B cell (primary cell): ENCODE results near the gene GCSAML. TPM values are rescaled to one million over a fixed set of nuclear protein-coding genes. Genes with fewer than 3 reads are reported as not detected.

ENCODE experiments used
- ATAC-seq: fragments of 200-7000 bp; cut with Tn5 transposase; one replicate; pipeline ENCODE4 v1.10.0; 2021; ENCODE audit warnings: low read depth, mild to moderate bottlenecking, moderate number of reproducible peaks, moderate library complexity
- CTCF ChIA-PET: fragments of 350-600 bp; sonication (Branson Sonifier 250); formaldehyde crosslinking; loops from one replicate; lab custom pipeline; 2021; ENCODE audit warnings: antibody characterized with exemption, inconsistent platforms; lab: Charles Lee
- POLR2A ChIA-PET: fragments of 350-600 bp; sonication (Branson Sonifier 250); formaldehyde crosslinking; loops from one replicate; lab custom pipeline; 2021; ENCODE audit warnings: antibody characterized with exemption; lab: Charles Lee
- DNase-seq: peaks from one replicate; pipeline ENCODE4 v3.0.0; 2013
- H2AFZ ChIP-seq: 2 replicates; pipeline ENCODE4 v1.6.1; 2012; ENCODE audit warnings: mild to moderate bottlenecking, low read depth, low read length; ENCODE audit not compliant: insufficient read depth, poor library complexity, severe bottlenecking
- H3K27ac ChIP-seq, 2 donors: 1 replicate in 1 of 2; 2 replicates in 1 of 2; pipeline ENCODE4 v1.5.1; 2012 to 2013; ENCODE audit warnings: low read length in 2 of 2, mild to moderate bottlenecking in 2 of 2, moderate library complexity in 1 of 2
- H3K27me3 ChIP-seq, 4 experiments: fragments of 200-600 bp in 1 of 4; sonication (generic) in 1 of 4; replicated peaks in 1 of 4; 1 replicate in 2 of 4; 2 replicates in 2 of 4; pipeline versions ENCODE4 v1.6.1 to v1.7.0; 2013 to 2016; ENCODE audit warnings: low read length in 3 of 4, mild to moderate bottlenecking in 2 of 4, mixed read lengths in 1 of 4, moderate library complexity in 1 of 4; ENCODE audit not compliant: insufficient read depth in 4 of 4, control insufficient read depth in 3 of 4; ENCODE audit errors: control extremely low read depth in 1 of 4
- H3K36me3 ChIP-seq, 2 experiments: replicated peaks in 1 of 2; 1 replicate in 1 of 2; 2 replicates in 1 of 2; pipeline versions ENCODE4 v1.6.1 to v1.7.1; 2013; ENCODE audit warnings: low read length in 1 of 2; ENCODE audit not compliant: insufficient read depth in 2 of 2, control insufficient read depth in 1 of 2; ENCODE audit errors: control extremely low read depth in 1 of 2, extremely low read depth in 1 of 2
- H3K4me1 ChIP-seq, 2 donors: fragments of 200-600 bp in 1 of 2; sonication (generic) in 1 of 2; 1 replicate in 1 of 2; 2 replicates in 1 of 2; pipeline versions ENCODE4 v1.5.1 to v1.6.1; 2013 to 2017; ENCODE audit warnings: low read length in 2 of 2; ENCODE audit not compliant: control insufficient read depth in 2 of 2, insufficient read depth in 2 of 2
- H3K4me2 ChIP-seq: replicated peaks from 2 replicates; pipeline ENCODE3; 2012; ENCODE audit warnings: mild to moderate bottlenecking, low read depth, low read length; ENCODE audit not compliant: poor library complexity, severe bottlenecking
- H3K4me3 ChIP-seq, 5 experiments: fragments of 200-600 bp in 1 of 5; sonication (generic) in 1 of 5; 1 replicate in 3 of 5; 2 replicates in 2 of 5; pipeline versions ENCODE4 v1.5.1 to v1.7.0; 2011 to 2016; ENCODE audit warnings: low read length in 4 of 5, mild to moderate bottlenecking in 4 of 5, low read depth in 2 of 5, control low read depth in 1 of 5, moderate library complexity in 1 of 5; ENCODE audit not compliant: insufficient read depth in 1 of 5; ENCODE audit errors: control extremely low read depth in 1 of 5, extremely low read depth in 1 of 5
- H3K79me2 ChIP-seq: fragments of 200-600 bp; sonication (generic); one replicate; pipeline ENCODE4 v1.6.0; 2016; ENCODE audit warnings: low read length; ENCODE audit not compliant: control insufficient read depth, insufficient read depth
- H3K9ac ChIP-seq: fragments of 200-600 bp; sonication (generic); 2 replicates; pipeline ENCODE4 v1.6.1; 2017; ENCODE audit warnings: mild to moderate bottlenecking, low read length, moderate library complexity
- H3K9me3 ChIP-seq, 3 donors: one replicate each; pipeline versions ENCODE4 v1.6.1 to v1.7.1; 2013; ENCODE audit warnings: low read length in 2 of 3; ENCODE audit not compliant: control insufficient read depth in 2 of 3, insufficient read depth in 1 of 3; ENCODE audit errors: control extremely low read depth in 1 of 3
- H4K20me1 ChIP-seq: 2 replicates; pipeline ENCODE4 v1.6.0; 2012; ENCODE audit warnings: mild to moderate bottlenecking, low read length; ENCODE audit not compliant: insufficient read depth, control insufficient read depth, poor library complexity, severe bottlenecking
- H3K27ac Mint-ChIP-seq: one replicate; pipeline ENCODE4 v1.8.0; 2021; ENCODE audit warnings: mixed read lengths
- H3K27me3 Mint-ChIP-seq: one replicate; pipeline ENCODE4 v1.8.0; 2021; ENCODE audit warnings: mixed read lengths
- H3K4me1 Mint-ChIP-seq: one replicate; pipeline ENCODE4 v1.8.0; 2021; ENCODE audit warnings: mixed read lengths
- H3K4me3 Mint-ChIP-seq: one replicate; pipeline ENCODE4 v1.8.0; 2021; ENCODE audit warnings: mixed read lengths
- H3K9me3 Mint-ChIP-seq: one replicate; pipeline ENCODE4 v1.8.0; 2022; ENCODE audit warnings: mixed read lengths; ENCODE audit not compliant: insufficient read depth
- CTCF ChIP-seq: fragments of 200-600 bp; IDR thresholded peaks from one replicate; pipeline ENCODE4 v1.8.0; 2022; ENCODE audit warnings: antibody characterized with exemption, mild to moderate bottlenecking
- EZH2 ChIP-seq: IDR thresholded peaks from 2 replicates; pipeline ENCODE4 v1.6.1; 2012; ENCODE audit warnings: borderline replicate concordance, low read depth, mild to moderate bottlenecking, moderate library complexity, low read length; ENCODE audit not compliant: insufficient read depth, poor library complexity, severe bottlenecking
- WGBS: methylation state at CpG from one replicate; pipeline ENCODE4 v1.1.5; 2013; ENCODE audit warnings: missing lambda C conversion rate; ENCODE audit not compliant: insufficient coverage; 5-methylcytosine and 5-hydroxymethylcytosine counted together
- intact Hi-C: fragments of 100-400 bp; cut with micrococcal nuclease; formaldehyde crosslinking; loops from one replicate; pipeline ENCODE4 v1.10.0; 2022
- polyA plus RNA-seq: library from polyadenylated mRNA; depleted of rRNA; stranded (reverse); fragments of >200 nt; gene quantifications from 2 replicates; pipeline ENCODE4 v1.2.3, GENCODE V29; 2012
- total RNA-seq, 2 donors: library from RNA; stranded (reverse); fragments of 120-200 nt in 1 of 2; gene quantifications; 1 replicate in 1 of 2; 2 replicates in 1 of 2; pipeline versions ENCODE4 v1.2.3 to v1.2.4, GENCODE V29; 2013 to 2022

The GCSAML gene
- total and polyA plus RNA-seq, 2 donors (not counting 1 experiment from before 2014, with no cell fraction given), result not detected

- H3K27me3 ChIP-seq, result no peaks in the 10 kb centered on the region
- no peak within 1 kb of the TSS for H3K4me2 ChIP-seq
- H2AFZ ChIP-seq, result no peak within 1 kb of the TSS
- no peak within 1 kb of the TSS for H3K4me3 ChIP-seq
- Mint-ChIP-seq H3K4me3 (no peak within 1 kb of the TSS), H3K4me1 (no peaks in the 10 kb centered on the region), H3K27me3 (peaks cover under 1% of the 10 kb centered on the region), H3K27ac (no peak within 1 kb of the TSS), H3K9me3 (peaks cover 2% of the 10 kb centered on the region)
- POLR2A ChIA-PET, result no interaction called here
- H3K27ac ChIP-seq, result no peak within 1 kb of the TSS
- H4K20me1 ChIP-seq, result no peaks in the 10 kb centered on the region
- no peak within 1 kb of the TSS for H3K9ac ChIP-seq
- no peaks in the 10 kb centered on the region for H3K79me2 ChIP-seq
- ATAC-seq (no peak), DNase-seq (no peak)
- WGBS, result no CpG with 5 or more reads among the region's 2 CpGs
- H3K4me1 ChIP-seq, result no peaks in the 10 kb centered on the region
- intact Hi-C loops, result no loop called here
- TF ChIP-seq CTCF, result no peak
- TF ChIP-seq EZH2, result no peak
- H3K9me3 ChIP-seq, result no peaks in the 10 kb centered on the region
- CTCF ChIA-PET, result no interaction called here
- no peaks in the 10 kb centered on the region for H3K36me3 ChIP-seq
Observed at GRCh38 chr1:247588060-247588459, 39.1 kb downstream of the GCSAML start, which contains the start of gene OR2G2. Gene OR2G2, plus strand, starts transcription at chr1:247588360. Its CDS starts 0 bp downstream, at chr1:247588360.

GRCh38 chr1:247605286-247605685 is 56.4 kb downstream of the GCSAML start, which contains the start of gene OR2G3:
Gene OR2G3, plus strand, starts transcription at chr1:247605586. Its CDS starts 0 bp downstream, at chr1:247605586.
- no peaks in the 10 kb centered on the region for H3K9me3 Mint-ChIP-seq
- WGBS, result 64% methylated on average over 1 of the region's 2 CpGs

More at GRCh38 chr1:247605286-247605685, 56.4 kb downstream of the GCSAML start, which contains the start of gene OR2G3:
- no peaks in the 10 kb centered on the region for H3K36me3 ChIP-seq
- no peak within 1 kb of the TSS for H2AFZ ChIP-seq
- ChIA-PET CTCF (no interaction called here), POLR2A (no interaction called here)
- no peaks in the 10 kb centered on the region for H3K27me3 ChIP-seq
- Mint-ChIP-seq H3K27me3 (peaks cover 15% of the 10 kb centered on the region), H3K4me3 (no peak within 1 kb of the TSS), H3K4me1 (no peaks in the 10 kb centered on the region), H3K27ac (no peak within 1 kb of the TSS)
- no peak within 1 kb of the TSS for H3K4me3 ChIP-seq
- H3K27ac ChIP-seq, result no peak within 1 kb of the TSS
- TF ChIP-seq CTCF, result no peak
- no peak for TF ChIP-seq EZH2
- ATAC-seq (no peak), DNase-seq (no peak)
- no peak within 1 kb of the TSS for H3K4me2 ChIP-seq
- intact Hi-C loops, result no loop called here
- no peak within 1 kb of the TSS for H3K9ac ChIP-seq
- H4K20me1 ChIP-seq, result no peaks in the 10 kb centered on the region
- no peaks in the 10 kb centered on the region for H3K9me3 ChIP-seq
- no peaks in the 10 kb centered on the region for H3K79me2 ChIP-seq
- H3K4me1 ChIP-seq, result no peaks in the 10 kb centered on the region
